Airway epithelial cell (primary cell): ENCODE results near the gene RBM18. TPM values are rescaled to one million over a fixed set of nuclear protein-coding genes. Genes with fewer than 3 reads are reported as not detected.

Experiments
- total RNA-seq: library from RNA; depleted of rRNA; stranded (reverse); fragments of >200 nt; gene quantifications from 2 replicates; pipeline ENCODE4 v1.2.3, GENCODE V29; 2015

The RBM18 gene, protein sequence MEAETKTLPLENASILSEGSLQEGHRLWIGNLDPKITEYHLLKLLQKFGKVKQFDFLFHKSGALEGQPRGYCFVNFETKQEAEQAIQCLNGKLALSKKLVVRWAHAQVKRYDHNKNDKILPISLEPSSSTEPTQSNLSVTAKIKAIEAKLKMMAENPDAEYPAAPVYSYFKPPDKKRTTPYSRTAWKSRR
- total RNA-seq, result 5.5 and 11.4 TPM in 2 replicates

DNA sequence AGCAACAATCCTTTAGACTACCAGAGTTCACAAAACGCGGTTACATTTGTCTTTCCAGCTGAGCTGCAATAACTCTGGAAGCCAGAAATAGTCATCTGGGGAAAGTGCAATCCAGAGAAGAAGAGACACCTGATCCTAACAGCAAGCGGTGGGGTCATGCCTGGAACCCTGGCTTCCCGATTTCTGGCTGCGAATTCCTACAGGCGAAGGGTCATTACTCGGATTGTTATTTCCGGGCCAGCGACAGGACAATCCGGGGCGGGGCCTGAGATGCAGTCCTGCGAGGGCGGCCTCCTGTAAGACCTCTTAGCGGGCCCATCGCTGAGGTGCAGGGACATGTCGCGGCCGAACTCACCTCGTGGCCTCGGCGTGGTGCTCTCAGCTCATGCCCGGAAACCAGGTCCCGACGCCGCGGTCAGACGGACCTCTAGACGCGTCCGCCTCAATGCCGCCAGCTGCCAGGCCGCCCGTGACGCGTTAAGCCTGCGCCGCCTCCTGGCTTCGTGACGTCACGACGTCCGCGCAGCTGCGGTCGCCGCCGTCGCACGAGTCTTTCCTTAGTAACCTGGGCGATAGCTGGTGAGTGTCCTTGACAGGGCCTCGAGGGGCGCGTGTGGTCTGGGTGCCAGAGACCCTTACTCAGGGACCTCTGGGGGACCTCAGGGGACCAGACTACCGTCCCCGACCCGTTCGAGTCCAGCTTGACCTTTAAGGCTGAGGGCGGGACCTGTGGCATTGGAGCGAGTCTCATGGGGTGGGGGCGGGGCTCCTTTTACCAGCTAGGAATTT lies at the start of gene RBM18, which contains the start of gene MRRF:
TSS of gene RBM18 (minus strand) at position 481 of the 789 bp plus-strand sequence. CDS start 3,348 bp downstream, outside the sequence.
TSS of gene MRRF (plus strand) at position 523 of the 789 bp plus-strand sequence. CDS start 6,010 bp downstream, outside the sequence.

DNA sequence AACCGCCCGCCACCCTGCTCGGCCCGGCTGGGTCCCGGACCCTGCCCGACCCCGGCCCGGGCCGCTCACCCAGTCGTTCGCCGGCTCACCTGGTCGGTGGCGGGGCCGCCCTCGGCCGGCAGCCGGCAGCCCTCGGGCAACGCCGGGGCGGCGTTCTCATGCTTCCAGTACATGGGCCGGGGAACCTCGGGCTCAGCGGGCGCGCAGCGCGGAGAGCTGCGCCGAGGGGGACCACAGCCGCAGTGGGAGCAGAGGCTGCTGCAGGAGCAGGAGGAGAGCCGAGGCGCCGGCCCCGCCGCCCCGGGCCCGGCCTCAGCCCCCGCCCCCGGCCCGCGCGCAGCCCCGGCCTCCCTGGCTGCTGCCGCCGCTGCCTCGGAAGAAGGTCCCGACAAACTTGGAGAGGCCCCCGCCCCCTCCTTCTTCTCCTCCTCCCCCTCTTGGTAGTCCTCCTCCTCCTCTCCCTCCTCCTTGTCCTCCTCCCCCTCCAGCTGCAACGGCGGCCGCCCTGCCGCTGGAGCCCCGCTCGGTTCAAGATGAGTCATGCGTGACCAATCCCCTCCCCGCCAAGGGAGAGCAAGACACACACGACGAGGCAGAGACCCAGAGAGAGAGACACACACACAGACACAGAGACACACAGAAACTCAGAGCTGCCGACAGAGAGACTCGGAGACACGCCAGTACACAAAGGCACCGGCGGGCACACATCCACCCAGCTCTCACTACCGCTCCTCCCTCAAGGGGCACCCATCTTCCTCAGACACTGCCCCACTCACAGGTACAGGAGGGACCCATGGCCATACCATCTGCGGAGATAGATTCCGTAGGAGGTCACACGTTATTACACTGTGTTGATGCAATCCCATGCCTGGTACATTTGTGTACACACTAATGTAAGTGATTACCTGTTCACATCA lies 35.8 kb downstream of the RBM18 start, which contains the start of gene LHX6:
TSS of gene LHX6 (minus strand) at position 390 of the 917 bp plus-strand sequence. CDS start at position 173, 217 bp downstream.

Other genes starting within 250 kb of the RBM18 start
- 5.1 and 6.2 TPM in 2 replicates for gene TTLL11, start 171.5 kb downstream of the RBM18 start, total RNA-seq
- gene NDUFA8, start 105.1 kb downstream of the RBM18 start, total RNA-seq, result 62.1 and 63.2 TPM in 2 replicates
- not detected in 2 replicates for gene MORN5, start 104.9 kb downstream of the RBM18 start, total RNA-seq
- gene LHX6, start 35.9 kb downstream of the RBM18 start, total RNA-seq, result 0.42 TPM in 1 of 2 replicates, not detected in the other
- gene MRRF, start within 50 bp of the RBM18 start, total RNA-seq, result 37.6 and 48.5 TPM in 2 replicates
- gene PTGS1, start 106.2 kb upstream of the RBM18 start, total RNA-seq, result 4.2 and 4.7 TPM in 2 replicates
- gene OR1J1, start 213.1 kb upstream of the RBM18 start, total RNA-seq, result not detected in 2 replicates
- not detected in 2 replicates for gene OR1J2, start 246.0 kb upstream of the RBM18 start, total RNA-seq